UCSD-AML1 (cell line): Measurements from ENCODE around the gene TAC1.
"Not testable (repeated sequence)": the region's sequence is repeated elsewhere in the genome, so short reads cannot be mapped to it uniquely, and the experiment has no call there.

Experiments used
- DNase-seq: peaks from one replicate; lab custom pipeline; 2025; ENCODE audit not compliant: unreplicated experiment; lab: John Stamatoyannopoulos, UW

TAC1 gene

GRCh38 chr7:97731736-97732564, at the start of gene TAC1:
TAC1 (plus strand) TSS chr7:97732086; CDS start chr7:97732613, 527 bp downstream.
- DNase-seq, result no peak

GRCh38 chr7:97685952-97686351, 45.9 kb upstream of the TAC1 start:
- DNase-seq, result no peak

- no peak for DNase-seq
Measured at GRCh38 chr7:97693586-97693985, 38.3 kb upstream of the TAC1 start.

- no peak for DNase-seq
Measured at GRCh38 chr7:97694355-97694754, 37.5 kb upstream of the TAC1 start.

- no peak for DNase-seq
Measured at GRCh38 chr7:97697396-97697795, 34.5 kb upstream of the TAC1 start.

GRCh38 chr7:97722386-97722785, 9.5 kb upstream of the TAC1 start:
- no peak for DNase-seq

- DNase-seq, result no peak
Measured at GRCh38 chr7:97732565-97733275, 834 bp downstream of the TAC1 start.

- DNase-seq, result no peak
Measured at GRCh38 chr7:97733276-97734161, 1.6 kb downstream of the TAC1 start.

- DNase-seq, result no peak
Measured at GRCh38 chr7:97734255-97734654, 2.4 kb downstream of the TAC1 start.

- DNase-seq, result no peak
Measured at GRCh38 chr7:97735075-97735474, 3.2 kb downstream of the TAC1 start.

- DNase-seq, result no peak
Measured at GRCh38 chr7:97748482-97748881, 16.6 kb downstream of the TAC1 start.

- DNase-seq, result no peak
Measured at GRCh38 chr7:97751566-97751965, 19.7 kb downstream of the TAC1 start.

- DNase-seq, result no peak
Measured at GRCh38 chr7:97752215-97752614, 20.3 kb downstream of the TAC1 start.

- no peak for DNase-seq
Measured at GRCh38 chr7:97757824-97758223, 25.9 kb downstream of the TAC1 start.

- no peak for DNase-seq
Measured at GRCh38 chr7:97770850-97771249, 39.0 kb downstream of the TAC1 start.

- no peak for DNase-seq
Measured at GRCh38 chr7:97771576-97771975, 39.7 kb downstream of the TAC1 start.

GRCh38 chr7:97772045-97772901, 40.4 kb downstream of the TAC1 start:
- no peak for DNase-seq

- DNase-seq, result not testable (repeated sequence)
Measured at GRCh38 chr7:97786398-97786797, 54.5 kb downstream of the TAC1 start.
